NCI-H1694 (cell line): ENCODE data around the gene GJA3.
A peak's percentile ranks its signal among the peaks of the same experiment; 100 is the strongest.
"Not testable (repeated sequence)": the region's sequence is repeated elsewhere in the genome, so short reads cannot be mapped to it uniquely, and the experiment has no call there.

Experiments
- DNase-seq: peaks from one replicate; lab custom pipeline; 2025; lab: John Stamatoyannopoulos, UW

GJA3 gene

DNA sequence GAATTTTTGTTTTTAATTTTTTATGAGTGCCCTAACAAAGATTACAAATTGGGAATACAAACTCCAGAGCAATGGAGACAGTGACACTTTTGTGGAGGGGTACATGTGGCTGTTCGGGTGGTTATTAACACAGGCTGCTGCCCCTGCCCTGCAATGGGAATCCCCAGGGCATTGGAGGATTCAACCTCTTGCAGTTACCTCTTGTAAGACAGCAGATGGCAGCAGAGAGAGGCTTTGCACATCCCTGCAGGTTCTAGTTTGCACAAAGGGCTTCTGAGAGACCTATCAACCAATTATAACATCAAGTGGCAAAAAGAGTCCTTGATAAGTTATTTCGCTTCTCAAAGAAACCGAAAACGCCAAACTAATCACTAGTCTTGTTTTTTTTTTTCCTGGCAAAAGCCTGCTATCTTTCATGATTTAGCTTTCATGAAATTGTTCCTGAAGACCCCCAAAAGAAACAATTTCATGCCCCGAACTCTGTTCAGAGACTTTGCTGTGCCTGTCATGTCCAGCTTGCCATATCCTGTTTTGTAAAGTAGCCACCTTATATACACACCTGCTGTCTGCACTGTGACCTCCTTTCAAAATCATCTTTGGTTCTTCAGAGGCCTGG is 21.5 kb upstream of the GJA3 start:
- peak; percentile 55 for DNase-seq

DNA sequence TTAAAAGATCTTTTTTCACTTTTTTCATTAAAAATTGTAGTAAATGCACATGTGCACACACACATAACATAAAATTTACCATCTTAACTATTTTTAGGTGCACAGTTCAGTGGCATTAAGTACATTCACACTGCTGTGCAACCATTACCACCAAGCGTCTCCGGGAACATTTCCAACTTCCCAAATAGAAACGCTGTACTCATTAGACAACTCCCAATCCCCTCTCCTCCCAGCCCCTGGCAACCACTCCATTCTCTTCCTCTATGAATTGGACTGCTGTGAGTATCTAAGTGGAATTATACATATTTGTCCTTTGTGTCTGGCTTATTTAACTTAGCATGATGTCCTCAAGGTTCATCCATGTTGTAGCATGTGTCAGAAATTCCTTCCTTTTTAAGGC is 20.3 kb upstream of the GJA3 start:
- DNase-seq: no peak

DNA sequence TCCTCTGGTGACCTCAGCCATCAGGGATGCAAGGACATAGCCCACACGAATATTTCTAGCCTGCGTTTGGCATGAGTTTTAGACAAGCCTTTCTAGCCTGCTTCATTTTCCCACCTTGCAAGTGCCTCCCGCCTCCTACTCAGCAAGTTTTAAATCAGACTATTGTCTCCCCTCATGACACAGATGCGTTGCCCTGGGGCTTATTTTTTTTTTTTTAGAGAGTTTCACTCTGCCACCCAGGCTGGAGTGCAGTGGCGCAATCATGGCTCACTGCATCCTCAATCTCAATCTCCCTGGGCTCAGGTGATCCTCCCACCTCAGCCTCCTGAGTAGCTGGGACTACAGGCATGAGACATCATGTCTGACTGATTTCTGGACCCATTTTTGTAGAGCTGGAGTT is 17.3 kb upstream of the GJA3 start:
- DNase-seq: no peak

DNA sequence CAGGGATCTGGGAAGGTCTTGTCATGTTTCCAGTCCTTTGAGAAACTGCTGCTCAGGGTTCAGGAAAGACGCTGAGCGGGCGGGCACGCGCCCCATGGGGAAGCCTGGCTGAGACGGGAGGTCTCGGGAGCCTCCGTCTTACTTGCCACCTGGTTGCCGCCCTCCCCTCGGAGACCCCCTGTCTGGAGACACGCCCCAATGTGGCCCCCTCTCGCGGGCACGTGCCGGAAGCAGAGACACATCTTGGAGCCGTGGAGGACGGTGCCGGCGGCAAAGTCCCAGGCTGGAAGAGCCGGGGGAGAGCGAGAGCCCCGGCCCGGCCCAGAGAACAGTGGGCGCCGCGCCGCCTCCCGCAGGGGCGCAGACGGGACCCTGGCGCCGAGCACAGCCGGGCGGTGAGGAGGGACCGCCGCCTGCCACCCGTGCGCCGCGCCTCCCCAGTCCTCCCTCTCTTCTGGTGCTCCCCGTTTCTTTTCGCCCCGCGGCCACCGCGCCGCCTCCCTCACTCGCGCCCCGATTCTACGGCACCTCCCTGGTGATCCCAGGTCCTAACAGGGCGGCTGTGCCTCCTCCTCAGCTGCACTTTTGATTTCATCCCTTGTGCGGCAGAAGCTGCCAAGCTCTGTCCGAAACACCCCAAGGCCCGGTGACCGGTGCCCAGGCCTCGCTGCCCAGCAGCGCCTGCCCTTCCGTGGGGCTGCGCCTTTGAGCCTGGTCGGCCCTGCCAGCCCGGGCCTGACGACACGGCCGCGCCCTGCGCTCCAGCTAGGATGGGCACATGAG is 16.4 kb upstream of the GJA3 start:
- no peak for DNase-seq

DNA sequence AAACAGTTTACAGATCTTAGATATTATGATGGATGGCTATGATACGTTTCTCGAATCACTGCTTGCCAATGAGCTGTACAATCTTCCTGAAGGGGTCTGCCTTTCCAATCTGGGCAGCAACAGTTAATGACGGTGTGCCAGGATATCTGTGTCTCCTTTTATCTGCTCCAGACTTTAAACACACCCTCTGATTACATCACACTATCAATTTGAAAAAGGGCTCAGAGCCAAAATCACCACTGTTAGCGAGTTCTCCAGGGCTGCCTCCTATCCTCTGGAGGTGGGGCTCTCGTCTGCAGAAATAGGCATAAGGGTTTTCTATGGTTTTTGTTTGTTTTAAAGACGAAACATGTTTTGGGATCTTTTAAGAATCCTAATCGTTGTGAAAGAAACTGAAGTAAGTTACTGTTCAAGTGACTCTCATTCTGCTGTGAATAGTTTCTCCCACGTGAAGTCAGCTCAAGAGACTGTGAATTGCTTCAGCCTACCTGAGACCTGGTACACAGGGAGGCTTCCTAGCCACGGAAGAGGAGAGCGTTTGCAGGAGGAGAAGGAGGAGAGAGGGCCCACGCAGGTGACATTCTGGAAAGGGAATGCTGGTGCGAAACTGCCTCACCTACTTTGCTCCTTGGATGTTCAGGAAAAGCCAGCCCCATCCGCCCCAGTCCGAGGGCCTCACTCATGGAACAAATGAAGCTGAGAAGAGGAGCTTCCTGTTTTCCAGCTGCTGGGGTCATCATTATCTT is 15.2 kb upstream of the GJA3 start:
- no peak for DNase-seq

DNA sequence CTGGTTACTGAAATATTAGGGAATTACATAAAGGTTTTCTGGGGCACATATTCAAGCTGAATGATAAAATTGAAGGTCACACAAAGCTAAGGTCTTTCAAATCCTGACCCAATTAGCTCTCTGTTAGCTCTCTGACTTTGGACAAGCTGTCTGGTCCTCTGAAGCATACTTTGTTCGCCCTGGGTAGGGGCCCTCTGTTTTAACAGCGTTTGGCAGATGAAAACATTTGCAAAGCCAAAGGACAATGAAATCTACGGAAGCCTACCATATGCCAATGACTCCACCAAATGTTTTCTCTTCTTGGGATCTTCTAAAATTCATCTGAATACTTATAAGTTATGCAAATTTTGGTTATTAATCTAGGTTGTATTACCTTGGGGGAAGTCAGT is 14.5 kb upstream of the GJA3 start:
- DNase-seq: no peak

DNA sequence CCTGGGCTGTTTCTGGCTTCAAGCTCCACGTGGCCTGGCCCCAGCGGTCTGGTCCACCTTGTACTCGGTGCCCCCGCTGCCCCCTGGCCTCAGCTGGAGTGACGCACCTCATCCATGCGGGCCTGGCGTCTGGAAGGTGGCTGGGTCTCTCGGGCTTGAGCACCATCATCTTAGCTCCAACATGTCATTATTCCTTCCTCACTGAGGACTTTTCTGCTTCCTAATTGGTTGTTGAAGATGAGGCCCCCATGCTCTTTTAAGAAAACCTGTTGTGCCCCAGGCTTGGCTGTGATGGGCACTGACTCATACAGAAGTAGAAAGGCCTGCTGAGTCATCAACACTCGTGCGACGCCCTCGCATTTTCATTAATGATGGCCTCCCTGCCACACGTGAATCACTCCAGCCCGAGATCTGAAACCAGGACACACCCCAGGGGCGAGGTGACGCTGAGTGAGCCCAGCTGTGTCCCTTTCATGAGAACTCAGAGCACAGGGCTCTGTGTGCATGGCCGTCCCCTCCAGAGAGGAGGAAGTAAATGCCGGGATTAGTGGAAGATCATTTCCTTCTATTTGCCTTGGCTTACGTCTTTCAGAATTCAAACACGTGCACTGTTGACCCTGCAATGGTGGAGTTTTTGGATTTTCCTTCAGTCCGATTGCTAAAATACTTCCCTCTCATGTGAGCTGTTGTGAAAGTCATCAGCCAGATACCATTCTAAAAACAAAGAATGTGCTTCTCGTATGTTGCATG is 14.0 kb upstream of the GJA3 start:
- no peak for DNase-seq

DNA sequence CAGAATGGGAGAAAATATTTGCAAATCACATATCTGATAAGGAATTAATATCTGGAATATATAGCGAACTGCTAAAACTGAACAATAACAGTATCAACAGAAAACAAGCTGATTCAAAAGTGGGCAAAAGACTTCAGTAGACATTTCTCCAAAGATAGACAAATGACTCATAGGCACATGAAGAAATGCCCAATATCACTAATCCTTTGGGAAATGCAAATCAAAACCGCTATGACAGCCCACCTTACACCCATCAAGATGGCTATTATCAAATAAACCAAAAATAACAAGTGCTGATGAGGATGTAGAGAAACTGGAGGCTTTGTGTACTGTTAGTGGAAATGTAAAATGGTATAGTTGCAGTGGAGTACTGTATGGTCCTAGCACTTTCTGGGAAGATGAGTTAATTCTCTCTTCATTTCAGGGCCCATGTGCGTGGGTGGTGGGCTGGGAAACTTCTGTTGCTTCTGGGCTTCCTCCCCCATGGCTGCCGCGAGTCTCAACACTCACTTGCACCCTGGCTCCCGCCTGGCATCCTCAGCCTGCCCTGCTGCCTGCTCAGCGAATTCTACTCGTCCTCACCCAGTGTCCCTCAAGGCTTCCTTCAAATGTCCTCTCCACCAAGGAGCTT is 12.4 kb upstream of the GJA3 start:
- no peak for DNase-seq

DNA sequence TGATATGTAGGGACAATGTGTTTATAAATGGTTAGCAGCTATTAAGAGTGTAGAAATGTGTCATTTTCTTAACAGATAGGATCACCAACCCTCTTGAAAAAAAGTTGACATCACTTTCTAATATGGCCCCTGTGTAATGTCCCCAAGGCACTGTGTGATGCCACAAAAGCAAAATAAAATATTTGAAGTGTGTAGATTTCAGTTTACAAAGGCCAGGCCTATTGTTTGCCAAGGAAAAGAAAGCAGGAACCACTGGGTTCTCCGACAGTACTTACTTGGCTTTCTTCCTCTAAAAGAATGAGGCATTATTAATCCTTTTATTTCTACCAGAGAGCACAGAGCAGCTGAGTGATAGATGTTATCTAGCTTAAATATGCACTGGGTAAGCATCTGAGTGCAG is 10.5 kb upstream of the GJA3 start:
- DNase-seq: no peak

DNA sequence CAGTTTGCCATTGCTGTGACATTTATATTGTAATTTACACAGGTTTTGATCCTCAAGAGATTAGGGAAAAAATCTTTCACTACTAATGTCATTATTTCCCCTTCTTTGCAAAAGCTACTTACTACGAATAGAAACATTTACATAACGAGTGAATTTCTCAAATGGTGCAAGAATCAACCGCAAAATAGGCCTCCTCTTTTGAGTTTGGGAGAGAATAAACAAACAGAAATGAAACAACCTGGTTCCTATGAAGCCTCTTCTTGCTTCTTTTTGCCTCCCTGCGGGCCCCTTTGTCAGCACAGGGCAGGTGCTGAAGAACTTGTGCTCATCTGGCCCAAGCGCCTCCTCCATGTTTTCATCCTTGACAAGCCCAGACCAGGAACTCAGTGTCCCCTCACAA is 10.1 kb upstream of the GJA3 start:
- DNase-seq: no peak

DNA sequence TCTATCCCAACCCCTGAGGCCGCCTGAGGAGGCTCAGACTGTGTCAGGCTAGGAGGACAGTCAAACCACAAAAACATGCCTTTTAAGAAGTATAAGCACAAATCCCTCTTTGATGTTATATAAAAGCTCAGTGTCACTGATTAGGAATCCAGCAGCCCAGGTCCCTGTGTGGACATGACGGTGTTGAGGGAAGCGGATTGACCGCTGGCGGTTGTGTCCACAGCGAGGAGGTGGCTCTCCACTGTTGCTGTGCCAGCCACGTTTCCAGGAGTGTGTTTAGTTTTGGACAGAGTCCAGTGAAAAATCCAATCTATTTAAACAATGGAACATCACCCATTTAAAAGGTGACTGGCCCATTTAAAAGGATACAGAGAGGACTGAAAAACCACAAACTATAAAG is 7.5 kb upstream of the GJA3 start:
- no peak for DNase-seq

DNA sequence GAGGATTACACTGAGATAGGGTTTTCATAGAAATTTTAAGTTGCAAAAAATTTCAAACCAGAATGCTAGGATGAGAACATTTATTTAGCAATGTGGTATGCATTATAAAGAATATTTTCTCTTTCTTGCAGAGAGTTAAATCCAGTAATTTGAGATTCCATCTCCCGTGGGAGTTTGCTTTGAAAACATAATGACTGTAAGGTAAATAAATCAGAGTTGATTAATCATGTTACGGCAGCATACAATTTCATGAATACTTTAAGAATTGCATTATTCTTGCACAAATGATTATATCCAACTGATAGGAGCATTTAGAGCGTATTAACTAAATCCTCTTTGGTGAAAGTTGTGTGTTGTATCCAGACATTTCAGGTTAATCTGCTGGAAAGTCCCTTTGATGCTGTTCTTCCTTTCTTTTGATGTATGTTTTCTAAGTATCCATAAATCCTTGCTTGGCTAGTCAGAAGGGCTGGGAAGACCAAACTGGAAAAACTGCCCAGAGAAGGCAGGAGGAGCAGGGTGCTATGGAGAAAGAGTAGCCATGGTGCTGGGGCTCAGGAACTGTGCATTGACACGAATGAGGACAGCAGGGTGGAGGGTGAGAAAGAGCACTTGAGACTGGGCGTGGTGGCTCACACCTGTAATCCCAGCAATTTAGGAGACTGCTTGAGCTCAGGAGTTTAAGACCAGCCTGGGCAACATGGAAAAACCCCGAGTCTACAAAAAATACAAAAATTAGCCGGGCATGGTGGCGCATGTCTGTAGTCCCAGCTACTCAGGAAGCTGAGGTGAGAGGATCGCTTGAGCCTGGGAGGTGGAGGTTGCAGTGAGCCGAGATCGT is 4.8 kb upstream of the GJA3 start:
- DNase-seq: no peak

DNA sequence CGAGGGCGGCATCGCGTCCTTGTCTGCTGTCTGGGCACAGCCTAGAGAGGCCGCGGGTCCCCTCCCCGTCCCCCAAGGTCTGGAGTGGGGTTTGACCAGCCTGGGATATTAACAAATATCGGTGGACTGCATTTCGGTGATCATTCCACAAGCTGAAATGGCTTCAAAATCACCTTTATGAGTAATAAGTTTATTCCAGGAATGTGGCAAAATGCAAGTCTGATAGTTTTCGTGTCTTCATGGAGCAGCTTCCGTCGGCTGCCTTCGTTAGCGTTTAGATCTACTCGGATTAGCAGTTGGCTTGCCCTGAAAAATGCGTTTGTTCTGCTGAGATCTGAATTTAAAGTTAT is 1.1 kb upstream of the GJA3 start:
- DNase-seq: no peak

DNA sequence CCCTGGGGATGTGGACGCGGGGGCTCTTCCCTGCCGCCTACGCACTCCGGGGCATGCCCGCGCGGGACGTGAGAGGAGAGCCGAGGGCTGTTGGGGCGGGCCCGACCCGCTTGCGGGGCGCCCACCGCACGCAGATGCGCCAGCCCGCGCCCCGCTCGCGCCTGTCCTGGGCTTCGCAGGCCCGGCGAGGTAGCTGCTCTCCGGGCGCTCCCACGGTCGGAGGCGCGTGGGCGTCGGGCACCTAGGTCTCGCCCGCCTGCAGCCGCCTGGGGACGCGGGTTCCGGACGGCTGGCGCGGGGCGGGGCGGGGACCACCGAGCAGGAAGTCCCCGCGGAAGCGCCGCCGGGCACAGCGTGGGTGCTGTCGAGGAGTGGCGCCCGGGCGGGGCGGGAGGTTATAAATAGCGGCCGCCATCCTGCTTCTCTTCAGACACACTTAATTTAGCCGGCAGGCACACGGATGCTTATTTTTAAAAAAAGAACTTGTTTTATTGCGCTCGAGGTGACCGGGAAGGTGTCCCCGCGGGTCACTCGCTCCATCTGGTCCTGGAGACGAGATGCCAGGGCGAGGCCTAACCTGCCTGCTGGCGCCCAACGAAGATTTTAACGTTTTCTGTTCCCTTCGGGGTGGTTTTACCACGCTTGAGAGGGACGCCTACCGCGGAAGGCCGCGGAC is 561 bp upstream of the GJA3 start:
- DNase-seq: no peak

DNA sequence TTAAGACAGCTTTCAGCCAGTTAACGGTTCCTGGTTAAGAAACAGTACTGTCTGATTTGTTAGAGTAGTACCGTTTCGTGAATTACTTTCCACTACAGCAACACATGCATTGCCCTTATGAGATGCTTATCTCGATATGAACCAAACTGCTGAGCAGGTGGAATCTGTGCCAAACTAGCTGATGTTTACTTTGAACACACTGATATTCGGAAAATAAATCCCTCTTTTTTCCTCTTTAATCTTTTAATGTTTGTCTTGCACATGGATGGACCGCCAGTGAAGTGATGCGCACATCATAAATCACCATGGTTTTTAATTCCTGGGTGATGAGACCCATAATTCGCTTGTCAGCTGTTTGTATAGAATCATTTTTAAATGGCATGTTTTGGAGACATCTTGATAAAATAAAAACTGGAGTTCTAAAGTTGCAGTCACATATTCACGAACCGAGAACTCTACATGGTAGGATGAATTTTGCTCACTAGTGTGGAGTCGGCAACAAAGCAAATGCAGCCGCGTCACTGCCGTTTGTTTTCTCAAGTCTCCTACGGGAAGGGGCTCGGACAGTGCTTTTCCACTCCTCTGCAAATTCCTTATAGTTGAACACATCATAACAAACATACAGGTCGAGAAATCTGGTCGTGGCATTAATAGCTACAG is 1.1 kb downstream of the GJA3 start:
- DNase-seq: no peak

DNA sequence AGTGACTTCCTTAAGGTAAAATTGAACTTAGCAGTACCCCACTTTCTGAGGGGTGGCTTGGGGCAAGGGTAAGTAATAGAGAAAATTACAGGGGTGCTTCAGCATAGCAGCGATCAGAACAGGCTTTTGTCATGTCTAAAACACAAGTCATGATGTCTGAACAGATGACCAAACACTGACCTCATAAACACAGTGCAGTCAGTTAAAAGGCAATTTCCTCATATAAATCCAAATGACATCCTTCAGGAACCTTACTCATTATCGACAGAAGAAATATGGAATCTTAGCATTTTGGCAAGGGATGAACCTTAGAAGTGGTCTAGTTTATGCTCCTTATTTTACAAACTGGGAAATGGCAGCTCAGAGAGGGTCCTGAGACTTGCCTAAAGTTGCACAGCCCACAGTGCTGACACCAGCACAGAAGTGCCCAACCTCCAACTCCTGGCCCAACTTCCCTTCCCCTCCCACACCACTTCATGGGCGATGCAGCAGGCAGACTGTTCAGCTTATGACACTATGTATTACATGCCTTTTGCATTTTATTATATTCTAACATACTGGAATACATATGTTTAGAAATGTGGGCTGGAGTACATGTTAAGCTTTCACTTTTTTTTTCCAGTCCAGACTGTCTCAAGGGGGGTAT is 3.6 kb downstream of the GJA3 start:
- DNase-seq: no peak

DNA sequence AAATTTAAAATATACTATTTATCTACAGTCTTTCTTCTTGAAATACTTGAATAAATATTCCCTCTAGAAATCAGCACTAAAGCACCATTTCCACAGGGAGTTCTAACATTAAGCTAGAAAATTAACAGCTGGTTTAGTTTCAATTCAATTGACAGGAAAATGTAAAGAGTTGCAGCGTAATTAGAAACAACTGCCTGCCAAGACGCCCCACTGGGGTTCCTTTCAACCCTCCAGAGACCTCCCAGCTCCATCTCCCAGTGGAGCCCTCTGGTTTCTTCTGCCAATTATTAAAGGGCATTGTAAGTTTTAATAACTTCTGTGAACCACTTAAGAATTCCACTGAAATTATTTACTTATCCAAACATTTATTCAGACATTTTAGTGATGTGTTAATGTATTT is 4.2 kb downstream of the GJA3 start:
- DNase-seq: no peak

DNA sequence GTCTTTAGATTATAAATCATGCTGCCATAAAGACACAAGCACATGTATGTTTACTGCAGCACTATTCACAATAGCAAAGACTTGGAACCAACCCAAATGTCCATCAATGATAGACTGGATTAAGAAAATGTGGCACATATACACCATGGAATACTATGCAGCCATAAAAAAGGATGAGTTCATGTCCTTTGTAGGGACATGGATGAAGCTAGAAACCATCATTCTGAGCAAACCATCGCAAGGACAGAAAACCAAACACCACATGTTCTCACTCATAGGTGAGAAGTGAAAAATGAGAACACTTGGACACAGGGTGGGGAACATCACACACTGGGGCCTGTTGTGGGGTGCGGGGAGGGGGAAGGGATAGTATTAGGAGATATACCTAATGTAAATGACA is 7.6 kb downstream of the GJA3 start:
- DNase-seq: not testable (repeated sequence)

DNA sequence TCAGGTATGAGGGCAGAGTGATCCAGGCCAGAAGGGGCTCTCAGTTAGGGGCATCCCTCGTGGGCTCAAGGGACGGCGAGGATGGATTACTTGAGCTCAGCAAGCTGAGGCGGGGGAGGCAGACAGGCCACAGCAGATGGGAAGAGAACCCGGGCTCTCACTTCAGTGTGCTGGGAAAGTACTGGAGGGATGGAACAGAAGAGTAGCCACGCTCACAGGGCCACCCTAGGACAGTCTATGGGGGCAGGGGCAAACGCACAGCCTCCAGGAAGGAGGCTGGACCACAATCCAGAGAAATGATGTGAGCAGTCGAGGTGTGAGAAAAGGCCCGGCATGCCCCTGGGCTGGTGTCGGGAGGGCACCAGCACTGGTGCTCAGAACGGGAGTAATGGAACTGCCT is 9.2 kb downstream of the GJA3 start:
- DNase-seq: no peak

DNA sequence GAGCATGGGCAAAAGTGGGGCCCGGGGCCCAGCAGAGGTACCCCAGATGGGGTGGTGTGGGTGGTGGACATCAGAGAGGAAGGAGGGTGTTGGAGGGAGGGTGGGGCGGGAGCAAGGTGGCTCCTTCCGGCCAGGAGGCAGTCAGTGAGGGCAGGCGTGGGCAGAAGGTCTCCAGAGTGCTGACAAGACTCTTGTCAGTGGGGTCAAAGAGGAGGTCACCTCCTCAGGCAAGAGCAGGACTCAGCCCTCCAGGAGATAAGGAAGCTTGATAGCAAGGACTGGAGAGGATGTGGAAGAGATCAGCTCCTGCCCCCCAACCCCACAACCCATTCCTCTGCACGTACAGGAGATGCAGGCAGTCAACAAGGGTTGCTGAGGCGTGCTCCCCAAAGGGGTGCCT is 9.8 kb downstream of the GJA3 start:
- no peak for DNase-seq
